H1 (cell line): ENCODE measurements around the gene FAM120C. TPM values are rescaled to one million over a fixed set of nuclear protein-coding genes. Genes with fewer than 3 reads are reported as not detected.

Source experiments
- CTCF ChIA-PET: fragments of 300-600 bp; sonication (Branson Sonifier 250); formaldehyde crosslinking; loops from one replicate; lab custom pipeline; 2021; ENCODE audit not compliant: partially characterized antibody; lab: Charles Lee
- POLR2A ChIA-PET: fragments of 300-600 bp; sonication (Branson Sonifier 250); formaldehyde crosslinking; loops from one replicate; lab custom pipeline; 2021; ENCODE audit warnings: inconsistent platforms; ENCODE audit not compliant: partially characterized antibody; lab: Charles Lee
- DNase-seq, 2 experiments: peaks; one replicate each; pipeline versions ENCODE4 v3.0.0 to v3.0.0-alpha.2; 2010 to 2022; ENCODE audit warnings: low spot score in 2 of 2, low read depth in 1 of 2, mixed read lengths in 1 of 2
- FAIRE-seq: peaks from 2 replicates; lab custom pipeline; 2011; peaks lifted over from hg19 to GRCh38; lab: Jason Lieb, UNC
- H2AFZ ChIP-seq: 2 replicates; pipeline ENCODE4 v1.8.1; 2012; ENCODE audit warnings: low read length, inconsistent platforms
- H2AK5ac ChIP-seq: 2 replicates; pipeline ENCODE4 v1.6.1; 2013; ENCODE audit warnings: low read depth, low read length
- H2BK120ac ChIP-seq: replicated peaks from 2 replicates; pipeline ENCODE3; 2013; ENCODE audit warnings: low read depth, low read length, inconsistent platforms
- H2BK12ac ChIP-seq: 2 replicates; pipeline ENCODE4 v1.6.1; 2013; ENCODE audit warnings: low read depth, low read length
- H2BK15ac ChIP-seq: 2 replicates; pipeline ENCODE4 v1.6.1; 2013; ENCODE audit warnings: low read length
- H2BK20ac ChIP-seq: 2 replicates; pipeline ENCODE4 v1.6.1; 2013; ENCODE audit warnings: low read length
- H2BK5ac ChIP-seq: 2 replicates; pipeline ENCODE4 v1.6.1; 2013; ENCODE audit warnings: low read depth, low read length
- H3K14ac ChIP-seq: 2 replicates; pipeline ENCODE4 v1.6.1; 2013; ENCODE audit warnings: inconsistent platforms; ENCODE audit not compliant: insufficient read length
- H3K18ac ChIP-seq: 2 replicates; pipeline ENCODE4 v1.6.1; 2013; ENCODE audit warnings: low read length; ENCODE audit errors: extremely low read depth
- H3K23ac ChIP-seq: 2 replicates; pipeline ENCODE4 v1.6.1; 2013; ENCODE audit warnings: inconsistent platforms; ENCODE audit not compliant: insufficient read length
- H3K23me2 ChIP-seq: 2 replicates; pipeline ENCODE4 v1.6.1; 2013; ENCODE audit warnings: low read depth, low read length
- H3K27ac ChIP-seq: 2 replicates; pipeline ENCODE4 v1.6.1; 2011; ENCODE audit warnings: low read depth, low read length, inconsistent platforms
- H3K27me3 ChIP-seq, 4 experiments: replicated peaks in 1 of 4; 1 replicate in 1 of 4; 2 replicates in 3 of 4; pipeline versions ENCODE4 v1.6.1 to v1.8.1; 2011 to 2013; ENCODE audit warnings: low read length in 3 of 4, mild to moderate bottlenecking in 3 of 4, inconsistent platforms in 2 of 4, mixed read lengths in 2 of 4, moderate library complexity in 1 of 4; ENCODE audit not compliant: control insufficient read depth in 3 of 4, insufficient read depth in 3 of 4; ENCODE audit errors: extremely low read depth in 1 of 4
- H3K36me3 ChIP-seq, 4 experiments: 2 replicates each; pipeline versions ENCODE4 v1.6.1 to v1.8.1; 2011 to 2013; ENCODE audit warnings: mild to moderate bottlenecking in 4 of 4, low read length in 3 of 4, moderate library complexity in 2 of 4, control low read depth in 1 of 4, inconsistent platforms in 1 of 4; ENCODE audit not compliant: insufficient read depth in 4 of 4, control insufficient read depth in 2 of 4
- H3K4ac ChIP-seq: replicated peaks from 2 replicates; pipeline ENCODE3; 2013; ENCODE audit warnings: low read length, low read depth, mixed read lengths, inconsistent platforms; ENCODE audit not compliant: insufficient read length
- H3K4me1 ChIP-seq, 4 experiments: replicated peaks in 1 of 4; 1 replicate in 1 of 4; 2 replicates in 3 of 4; pipeline versions ENCODE4 v1.6.1 to v1.8.1; 2011 to 2013; ENCODE audit warnings: low read length in 3 of 4, inconsistent platforms in 2 of 4, mixed read lengths in 1 of 4; ENCODE audit not compliant: insufficient read depth in 4 of 4, control insufficient read depth in 3 of 4
- H3K4me2 ChIP-seq, 2 experiments: 2 replicates each; pipeline versions ENCODE4 v1.6.1 to v1.8.1; 2011 to 2013; ENCODE audit warnings: low read depth in 2 of 2, low read length in 2 of 2, control low read depth in 1 of 2, inconsistent platforms in 1 of 2, mild to moderate bottlenecking in 1 of 2; ENCODE audit not compliant: insufficient read depth in 1 of 2
- H3K4me3 ChIP-seq, 4 experiments: fragments of 200-600, 300-600 bp in 1 of 4; sonication (generic), shearing (Covaris generic), sonication (Bioruptor Twin) in 1 of 4; 2 replicates each; pipeline versions ENCODE4 v1.5.1 to v1.8.1; 2011 to 2016; ENCODE audit warnings: low read length in 4 of 4, low read depth in 3 of 4, control low read depth in 2 of 4, inconsistent platforms in 2 of 4, mild to moderate bottlenecking in 2 of 4, mixed read lengths in 1 of 4, moderate library complexity in 1 of 4; ENCODE audit not compliant: insufficient read depth in 2 of 4; ENCODE audit errors: extremely low read depth in 1 of 4
- H3K56ac ChIP-seq: replicated peaks from 2 replicates; pipeline ENCODE3; 2013; ENCODE audit warnings: low read depth, mild to moderate bottlenecking, mixed read lengths, low read length, inconsistent platforms; ENCODE audit not compliant: insufficient read length
- H3K79me1 ChIP-seq: 2 replicates; pipeline ENCODE4 v1.6.1; 2013; ENCODE audit warnings: low read depth, low read length, control low read depth
- H3K79me2 ChIP-seq, 2 experiments: 2 replicates each; pipeline versions ENCODE4 v1.6.1 to v1.8.1; 2012 to 2013; ENCODE audit warnings: low read length in 2 of 2, mild to moderate bottlenecking in 2 of 2, inconsistent platforms in 1 of 2; ENCODE audit not compliant: insufficient read depth in 2 of 2, control insufficient read depth in 1 of 2
- H3K9ac ChIP-seq, 4 experiments: replicated peaks in 1 of 4; 1 replicate in 1 of 4; 2 replicates in 3 of 4; pipeline versions ENCODE4 v1.6.1 to v1.8.1; 2011 to 2013; ENCODE audit warnings: low read depth in 3 of 4, low read length in 3 of 4, control low read depth in 2 of 4, mild to moderate bottlenecking in 2 of 4, moderate library complexity in 2 of 4, inconsistent platforms in 1 of 4; ENCODE audit errors: extremely low read depth in 1 of 4
- H3K9me3 ChIP-seq, 2 experiments: 2 replicates each; pipeline versions ENCODE4 v1.6.1 to v1.8.1; 2012 to 2013; ENCODE audit warnings: mild to moderate bottlenecking in 2 of 2, moderate library complexity in 2 of 2, control low read depth in 1 of 2, inconsistent platforms in 1 of 2, low read depth in 1 of 2, low read length in 1 of 2, mixed read lengths in 1 of 2; ENCODE audit not compliant: insufficient read depth in 2 of 2
- H4K20me1 ChIP-seq, 2 experiments: replicated peaks in 1 of 2; 2 replicates each; pipeline versions ENCODE3 to v1.8.1; 2011 to 2013; ENCODE audit warnings: inconsistent platforms in 2 of 2, low read length in 2 of 2, mild to moderate bottlenecking in 1 of 2; ENCODE audit not compliant: insufficient read depth in 2 of 2, control insufficient read depth in 1 of 2
- H4K5ac ChIP-seq: 2 replicates; pipeline ENCODE4 v1.6.1; 2013; ENCODE audit warnings: low read length, low read depth, mixed read lengths, inconsistent platforms; ENCODE audit not compliant: insufficient read length
- H4K8ac ChIP-seq: 2 replicates; pipeline ENCODE4 v1.8.0; 2013; ENCODE audit warnings: mild to moderate bottlenecking, moderate library complexity, low read length, inconsistent platforms; ENCODE audit not compliant: insufficient read depth; ENCODE audit errors: extremely low read depth
- H4K91ac ChIP-seq: replicated peaks from 2 replicates; pipeline ENCODE3; 2013; ENCODE audit warnings: low read length, mixed read lengths, inconsistent platforms; ENCODE audit not compliant: insufficient read length
- RFX5 ChIP-seq: IDR thresholded peaks from 2 replicates; pipeline ENCODE4 v1.6.1; 2011; ENCODE audit warnings: low read depth, low read length, improper control_type of control experiment, borderline replicate concordance
- WGBS, 2 experiments: shearing (Covaris generic) in 1 of 2; methylation state at CpG; one replicate each; pipeline versions ENCODE4 v1.1.6 to v1.1.7; 2013 to 2015; ENCODE audit warnings: low lambda C conversion rate in 2 of 2, mixed read lengths in 2 of 2, inconsistent platforms in 1 of 2, low coverage in 1 of 2, missing lambda C conversion rate in 1 of 2; ENCODE audit not compliant: insufficient replicate concordance in 2 of 2, insufficient coverage in 1 of 2, insufficient read length in 1 of 2; ENCODE audit errors: extremely low coverage in 1 of 2, missing lambda C conversion rate in 1 of 2; 5-methylcytosine and 5-hydroxymethylcytosine counted together
- polyA plus RNA-seq, 7 experiments: library from polyadenylated mRNA; depleted of rRNA in 3 of 7; stranded (reverse) in 5 of 7; unstranded in 2 of 7; fragments of >200 nt in 5 of 7; fragments of 200-250 nt in 2 of 7; gene quantifications; 1 replicate in 5 of 7; 2 replicates in 1 of 7; 4 replicates in 1 of 7; pipeline versions ENCODE4 v1.2.1 to v1.2.3, GENCODE V29; 2011 to 2013; ENCODE audit warnings: missing spikeins in 2 of 7, mixed read lengths in 2 of 7
- total RNA-seq: library from RNA; stranded (reverse); fragmentation: NEBNext Ultra II Directional; extraction: Animal tissue kit (Norgen Biotek cat#: 25700); gene quantifications from 2 replicates; pipeline ENCODE4 v1.2.1, GENCODE V29; 2021

FAM120C gene
- total and polyA plus RNA-seq, 2 of the 8 experiments (the other 6 are each of a cell fraction or from before 2014, with no cell fraction given) = 4.4 to 8.1 TPM

GRCh38 chrX:54166915-54167314 is 16.1 kb downstream of the FAM120C start:
- H2BK15ac ChIP-seq = no peak overlapping the region
- H3K56ac ChIP-seq = no peak overlapping the region
- no peak overlapping the region for H3K14ac ChIP-seq
- no peak overlapping the region for H3K18ac ChIP-seq
- H3K4ac ChIP-seq = no peak overlapping the region
- no peaks in the 10 kb centered on the region for H3K4me1 ChIP-seq
- H3K27ac ChIP-seq = no peak overlapping the region
- no peak overlapping the region for H2BK12ac ChIP-seq
- 79% methylated on average over 4 of the region's 4 CpGs; no CpG with 5 or more reads in 1 of the 2 experiments for WGBS, 2 experiments
- H2BK5ac ChIP-seq = no peak overlapping the region
- no peaks in the 10 kb centered on the region for H3K27me3 ChIP-seq
- DNase-seq (no peak), FAIRE-seq (no peak)
- CTCF ChIA-PET = no interaction called here
- POLR2A ChIA-PET = no interaction called here
- H4K20me1 ChIP-seq = no peaks in the 10 kb centered on the region
- H3K4me2 ChIP-seq = no peak overlapping the region
- H2BK20ac ChIP-seq = no peak overlapping the region
- H2AFZ ChIP-seq = no peak overlapping the region
- no peak overlapping the region for H2AK5ac ChIP-seq
- no peak overlapping the region for H4K91ac ChIP-seq
- H4K5ac ChIP-seq = no peak overlapping the region
- H3K23ac ChIP-seq = no peak overlapping the region
- no peaks in the 10 kb centered on the region for H3K79me2 ChIP-seq
- H3K4me3 ChIP-seq = no peak overlapping the region
- H2BK120ac ChIP-seq = no peak overlapping the region
- no peak overlapping the region for H3K9ac ChIP-seq
- H4K8ac ChIP-seq = no peak overlapping the region
- no peaks in the 10 kb centered on the region for H3K79me1 ChIP-seq
- H3K9me3 ChIP-seq = no peaks in the 10 kb centered on the region
- no peaks in the 10 kb centered on the region; the same call in 1 of the 2 replicates for H3K23me2 ChIP-seq
- no peaks in the 10 kb centered on the region for H3K36me3 ChIP-seq
- no peak for TF ChIP-seq RFX5
